HUES64 (cell line): ENCODE data around the gene PON1. TPM values are rescaled to one million over a fixed set of nuclear protein-coding genes. Genes with fewer than 3 reads are reported as not detected.

Source experiments
- H3K27ac ChIP-seq: 2 replicates; pipeline ENCODE4 v1.7.0; 2013; ENCODE audit warnings: low read depth, low read length, inconsistent platforms
- H3K27me3 ChIP-seq: 2 replicates; pipeline ENCODE4 v1.6.1; 2013; ENCODE audit warnings: mild to moderate bottlenecking, low read length; ENCODE audit not compliant: insufficient read depth
- H3K36me3 ChIP-seq: 2 replicates; pipeline ENCODE4 v1.6.1; 2013; ENCODE audit warnings: mild to moderate bottlenecking, low read length; ENCODE audit not compliant: insufficient read depth
- H3K4me1 ChIP-seq: 2 replicates; pipeline ENCODE4 v1.6.1; 2013; ENCODE audit warnings: mild to moderate bottlenecking, low read length, moderate library complexity; ENCODE audit not compliant: insufficient read depth
- H3K4me3 ChIP-seq: 2 replicates; pipeline ENCODE4 v1.5.1; 2013; ENCODE audit warnings: mild to moderate bottlenecking, low read length, moderate library complexity
- H3K9ac ChIP-seq: 2 replicates; pipeline ENCODE4 v1.6.1; 2013; ENCODE audit warnings: mild to moderate bottlenecking, low read depth, low read length
- H3K9me3 ChIP-seq: 2 replicates; pipeline ENCODE4 v1.6.1; 2013; ENCODE audit warnings: low read depth, low read length; ENCODE audit not compliant: insufficient read depth
- WGBS: fragments of 150-250, 120-280 bp; methylation state at CpG from one replicate; pipeline ENCODE4 v1.1.7; 2013; ENCODE audit warnings: missing lambda C conversion rate; 5-methylcytosine and 5-hydroxymethylcytosine counted together
- polyA plus RNA-seq, 2 experiments: library from polyadenylated mRNA; stranded (reverse); fragments of 50-300 nt; gene quantifications; one replicate each; pipeline ENCODE4 v1.2.3, GENCODE V29; 2013

The PON1 gene
- 0.30 TPM for polyA plus RNA-seq (2013, experiment 1 of 2)
- 0.13 TPM for polyA plus RNA-seq (2013, experiment 2 of 2)

- peak within 1 kb of the TSS; percentile 41 for H3K4me3 ChIP-seq
- 0 out of 2 replicates have a peak, but pooled peaks cover 3% of the 10 kb centered on the region for H3K4me1 ChIP-seq
- H3K27ac ChIP-seq, result no peak within 1 kb of the TSS
- H3K27me3 ChIP-seq, result peaks cover 13% of the 10 kb centered on the region
- no peaks in the 10 kb centered on the region for H3K36me3 ChIP-seq
- no peak within 1 kb of the TSS for H3K9ac ChIP-seq
- H3K9me3 ChIP-seq, result no peaks in the 10 kb centered on the region
- WGBS, result 80% methylated on average over 20 of the region's 20 CpGs
These were observed at the start of gene PON1 for GRCh38 chr7:95324431-95324830. TSS of gene PON1 (minus strand) at chr7:95324532. CDS start at chr7:95324475, 57 bp downstream.

DNA sequence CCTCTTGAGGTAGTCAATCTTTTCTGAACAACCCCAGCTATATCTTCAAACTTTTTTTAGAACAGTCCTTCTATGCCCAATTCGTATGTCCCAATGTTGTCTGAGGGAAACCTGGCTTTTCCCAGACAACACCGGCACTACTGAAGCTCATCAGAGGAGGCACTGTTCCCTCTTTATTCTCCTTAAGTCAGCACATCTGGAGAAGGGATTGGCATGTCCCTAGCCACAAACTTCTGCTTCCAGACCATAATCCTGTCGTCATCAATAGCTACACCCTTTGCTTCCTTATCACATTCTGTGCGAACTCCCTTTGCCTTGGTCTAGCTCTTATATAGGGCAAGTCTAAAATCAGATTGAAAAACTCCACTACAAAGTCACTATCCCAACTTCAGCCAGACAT is 49.0 kb upstream of the PON1 start:
- no peak overlapping the region for H3K4me3 ChIP-seq
- H3K9ac ChIP-seq, result no peak overlapping the region
- H3K36me3 ChIP-seq, result no peaks in the 10 kb centered on the region
- H3K9me3 ChIP-seq, result no peaks in the 10 kb centered on the region
- no peaks in the 10 kb centered on the region for H3K27me3 ChIP-seq
- no peaks in the 10 kb centered on the region for H3K4me1 ChIP-seq
- H3K27ac ChIP-seq, result no peak overlapping the region
- WGBS, result 89% methylated on average over 4 of the region's 4 CpGs

DNA sequence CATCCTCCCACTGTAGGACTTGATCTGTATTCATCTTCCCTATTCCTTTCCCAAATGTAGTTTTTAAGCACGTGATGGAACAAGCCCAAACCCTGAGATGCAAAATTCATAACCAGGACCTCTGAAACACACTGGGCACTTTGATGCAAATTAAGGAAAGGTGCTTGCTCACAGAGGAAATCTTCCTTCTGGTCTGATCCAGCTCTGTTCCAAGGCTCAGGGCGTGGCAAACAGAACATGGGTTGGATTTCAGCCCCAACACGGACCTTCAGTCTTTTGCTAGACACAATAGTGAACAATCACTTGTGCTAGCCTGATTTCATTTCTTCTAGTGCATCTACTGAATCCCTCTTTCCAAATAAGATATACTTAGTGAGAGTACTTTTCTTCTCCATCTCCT is 43.9 kb upstream of the PON1 start:
- H3K27ac ChIP-seq, result no peak overlapping the region
- 92% methylated on average over 3 of the region's 3 CpGs for WGBS
- H3K27me3 ChIP-seq, result no peaks in the 10 kb centered on the region

DNA sequence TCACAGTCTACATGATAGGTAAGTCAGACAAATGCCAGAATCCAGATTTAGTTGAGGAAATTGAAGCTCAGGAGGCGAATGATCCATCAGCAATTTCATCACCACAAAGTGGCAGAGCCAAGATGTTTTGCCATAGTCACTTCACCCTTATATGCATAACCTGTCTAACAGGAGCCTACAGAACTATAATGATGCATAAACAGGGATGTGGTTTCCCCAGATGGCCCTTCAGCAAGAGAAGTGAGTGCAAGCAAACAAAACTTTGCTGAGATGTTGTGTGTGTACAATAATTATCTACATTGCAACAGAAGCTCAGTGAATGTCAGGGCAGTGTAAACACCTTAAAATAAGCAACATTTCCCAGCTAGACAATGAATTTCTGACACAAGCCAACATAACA is 43.3 kb upstream of the PON1 start:
- WGBS, result 95% methylated on average over 1 of the region's 1 CpG
- no peak overlapping the region for H3K4me3 ChIP-seq
- no peak overlapping the region for H3K9ac ChIP-seq
- no peaks in the 10 kb centered on the region for H3K9me3 ChIP-seq
- no peaks in the 10 kb centered on the region for H3K27me3 ChIP-seq
- no peaks in the 10 kb centered on the region for H3K36me3 ChIP-seq
- no peak overlapping the region for H3K27ac ChIP-seq
- no peaks in the 10 kb centered on the region for H3K4me1 ChIP-seq

More for the DNA sequence above, 43.9 kb upstream of the PON1 start:
- Histone ChIP-seq H3K4me3 (no peak overlapping the region), H3K9me3 (no peaks in the 10 kb centered on the region), H3K36me3 (no peaks in the 10 kb centered on the region), H3K4me1 (no peaks in the 10 kb centered on the region), H3K9ac (no peak overlapping the region)

DNA sequence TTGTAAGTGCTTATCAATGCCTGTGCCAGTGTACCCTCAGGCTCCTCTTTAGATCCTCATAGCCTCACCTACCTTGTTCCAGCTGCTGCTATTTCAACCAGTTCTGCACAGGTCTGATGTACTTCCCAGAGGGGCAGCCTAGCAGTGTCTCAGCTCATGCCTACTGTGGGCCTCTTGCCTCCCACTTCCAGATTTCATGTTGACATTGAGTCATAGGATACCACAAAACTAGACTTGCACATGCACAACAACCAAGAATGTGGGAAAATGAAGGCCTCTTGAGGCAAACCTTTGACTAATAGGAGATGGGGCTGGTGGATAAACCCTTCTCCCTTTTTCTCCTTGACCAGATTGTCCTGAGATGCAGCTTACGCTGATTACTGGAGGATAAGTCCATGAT is 40.8 kb upstream of the PON1 start:
- no peaks in the 10 kb centered on the region for H3K4me1 ChIP-seq
- no peak overlapping the region for H3K9ac ChIP-seq
- WGBS, result 97% methylated on average over 1 of the region's 1 CpG
- H3K27ac ChIP-seq, result no peak overlapping the region
- no peaks in the 10 kb centered on the region for H3K9me3 ChIP-seq
- no peak overlapping the region for H3K4me3 ChIP-seq
- no peaks in the 10 kb centered on the region for H3K27me3 ChIP-seq
- no peaks in the 10 kb centered on the region for H3K36me3 ChIP-seq

GRCh38 chr7:95357623-95358022 is 33.3 kb upstream of the PON1 start:
- Histone ChIP-seq H3K9ac (no peak overlapping the region), H3K4me1 (no peaks in the 10 kb centered on the region), H3K36me3 (no peaks in the 10 kb centered on the region), H3K27ac (no peak overlapping the region), H3K4me3 (no peak overlapping the region), H3K27me3 (no peaks in the 10 kb centered on the region), H3K9me3 (no peaks in the 10 kb centered on the region)
- 75% methylated on average over 3 of the region's 3 CpGs for WGBS

DNA sequence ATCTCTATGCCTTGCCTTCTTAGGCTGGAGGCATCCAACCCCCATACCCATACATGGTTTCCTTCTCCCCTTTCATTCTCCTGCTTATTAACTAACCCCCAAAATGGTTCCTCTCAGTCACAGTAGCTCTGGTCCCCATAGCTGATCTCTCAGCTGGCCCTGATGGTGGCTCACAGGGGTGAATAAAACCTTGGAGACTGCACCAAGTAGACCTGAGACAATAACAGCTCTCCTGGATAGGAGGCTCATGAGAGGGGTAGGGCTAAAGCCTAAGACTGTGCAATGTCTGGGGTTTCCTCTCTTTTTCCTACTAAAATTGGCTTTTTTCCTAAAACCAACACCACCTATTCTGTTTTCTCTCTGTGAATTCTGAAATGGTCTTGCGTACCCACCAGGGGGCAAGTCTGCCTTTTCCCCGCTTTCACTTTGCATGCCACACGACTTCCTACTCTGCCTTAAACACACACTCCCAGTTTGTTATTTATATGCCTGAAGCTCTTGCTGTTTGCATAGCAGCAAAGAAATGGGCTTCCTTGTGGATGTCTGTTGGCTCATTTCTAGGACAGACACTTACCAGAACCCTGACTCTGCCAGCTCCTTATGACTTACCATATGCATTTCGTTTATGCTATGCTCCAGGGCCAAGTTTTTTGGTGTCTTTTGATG is 18.4 kb upstream of the PON1 start:
- Histone ChIP-seq H3K27ac (no peak overlapping the region), H3K36me3 (no peaks in the 10 kb centered on the region), H3K9me3 (no peaks in the 10 kb centered on the region), H3K4me1 (peaks cover 12% of the 10 kb centered on the region), H3K9ac (no peak overlapping the region), H3K27me3 (no peaks in the 10 kb centered on the region), H3K4me3 (no peak overlapping the region)
- WGBS, result 32% methylated on average over 4 of the region's 4 CpGs

- no peaks in the 10 kb centered on the region for H3K27me3 ChIP-seq
- peaks cover 12% of the 10 kb centered on the region for H3K4me1 ChIP-seq
- H3K36me3 ChIP-seq, result no peaks in the 10 kb centered on the region
- H3K4me3 ChIP-seq, result no peak overlapping the region
- no peak overlapping the region for H3K27ac ChIP-seq
- H3K9me3 ChIP-seq, result no peaks in the 10 kb centered on the region
- WGBS, result 95% methylated on average over 3 of the region's 3 CpGs
- no peak overlapping the region for H3K9ac ChIP-seq
These were observed 17.7 kb upstream of the PON1 start for GRCh38 chr7:95342029-95342428.

GRCh38 chr7:95340491-95340890 is 16.2 kb upstream of the PON1 start:
- H3K27ac ChIP-seq, result no peak overlapping the region
- H3K9me3 ChIP-seq, result no peaks in the 10 kb centered on the region
- H3K9ac ChIP-seq, result no peak overlapping the region
- no peaks in the 10 kb centered on the region for H3K27me3 ChIP-seq
- no peak overlapping the region for H3K4me3 ChIP-seq
- no peaks in the 10 kb centered on the region for H3K36me3 ChIP-seq
- WGBS, result 75% methylated on average over 2 of the region's 2 CpGs
- peaks cover 12% of the 10 kb centered on the region for H3K4me1 ChIP-seq

GRCh38 chr7:95338832-95339231 is 14.5 kb upstream of the PON1 start:
- 97% methylated on average over 3 of the region's 3 CpGs for WGBS
- no peaks in the 10 kb centered on the region for H3K9me3 ChIP-seq

GRCh38 chr7:95335093-95335492 is 10.8 kb upstream of the PON1 start:
- Histone ChIP-seq H3K4me3 (no peak overlapping the region), H3K36me3 (no peaks in the 10 kb centered on the region), H3K27ac (no peak overlapping the region), H3K9me3 (no peaks in the 10 kb centered on the region), H3K27me3 (no peaks in the 10 kb centered on the region), H3K4me1 (no peaks in the 10 kb centered on the region), H3K9ac (no peak overlapping the region)

More at GRCh38 chr7:95338832-95339231, 14.5 kb upstream of the PON1 start:
- Histone ChIP-seq H3K4me1 (peaks cover 12% of the 10 kb centered on the region), H3K36me3 (no peaks in the 10 kb centered on the region), H3K27ac (no peak overlapping the region), H3K4me3 (no peak overlapping the region), H3K27me3 (no peaks in the 10 kb centered on the region), H3K9ac (no peak overlapping the region)

DNA sequence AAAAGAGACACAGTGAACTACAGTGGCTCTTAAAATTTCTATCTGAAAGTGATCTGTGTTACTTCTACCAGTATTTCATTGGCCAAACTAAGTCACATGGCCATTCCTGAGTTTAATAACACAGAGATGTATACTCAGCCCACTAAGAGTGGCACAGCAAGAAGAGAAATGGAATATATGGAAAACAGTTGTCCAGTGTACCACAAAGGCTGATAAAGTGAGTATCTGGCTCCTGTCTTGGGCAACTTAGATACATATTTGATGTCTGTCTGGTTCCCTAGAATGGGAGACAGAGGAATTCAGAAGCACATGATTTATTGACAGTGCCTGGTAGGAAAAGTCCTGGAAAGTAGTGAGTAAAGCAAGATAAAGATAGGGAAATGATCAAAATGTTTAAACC is 10.1 kb upstream of the PON1 start:
- Histone ChIP-seq H3K4me1 (no peaks in the 10 kb centered on the region), H3K27ac (no peak overlapping the region), H3K9ac (no peak overlapping the region), H3K27me3 (no peaks in the 10 kb centered on the region), H3K9me3 (no peaks in the 10 kb centered on the region), H3K36me3 (no peaks in the 10 kb centered on the region), H3K4me3 (no peak overlapping the region)
